AG09319 (cell line): ENCODE data around the gene CTTNBP2.

Source experiments
- DNase-seq: peaks from one replicate; pipeline ENCODE4 v3.0.0-alpha.2; 2010; ENCODE audit warnings: low read depth; ENCODE audit errors: extremely low read depth
- TF ChIP-seq, protein P1 (sequence below): IDR thresholded peaks from 2 replicates; pipeline ENCODE4 v1.5.1; 2011; ENCODE audit warnings: low read depth, mild to moderate bottlenecking, inconsistent platforms, low read length, moderate library complexity

Gene CTTNBP2

DNA sequence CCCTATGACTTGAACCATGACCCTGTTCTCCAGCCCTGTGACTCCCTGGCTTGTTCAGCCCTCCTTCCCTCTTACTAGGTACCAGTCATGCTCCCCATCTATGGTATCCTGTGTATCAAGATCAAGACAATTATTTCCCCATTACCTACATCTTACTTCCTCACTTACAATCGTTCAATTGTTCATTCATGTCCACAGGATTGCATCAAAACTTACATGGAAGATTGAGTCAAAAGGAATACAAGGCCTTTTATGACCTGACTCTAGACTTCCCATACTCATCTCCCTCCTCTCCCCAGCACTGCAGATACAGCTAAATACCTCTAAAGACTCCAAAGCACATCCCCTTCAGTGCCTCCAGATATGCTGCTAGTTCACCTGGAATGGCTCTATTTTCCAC, 109.2 kb downstream of the CTTNBP2 start:
- DNase-seq, result no peak
- TF ChIP-seq, protein P1, sequence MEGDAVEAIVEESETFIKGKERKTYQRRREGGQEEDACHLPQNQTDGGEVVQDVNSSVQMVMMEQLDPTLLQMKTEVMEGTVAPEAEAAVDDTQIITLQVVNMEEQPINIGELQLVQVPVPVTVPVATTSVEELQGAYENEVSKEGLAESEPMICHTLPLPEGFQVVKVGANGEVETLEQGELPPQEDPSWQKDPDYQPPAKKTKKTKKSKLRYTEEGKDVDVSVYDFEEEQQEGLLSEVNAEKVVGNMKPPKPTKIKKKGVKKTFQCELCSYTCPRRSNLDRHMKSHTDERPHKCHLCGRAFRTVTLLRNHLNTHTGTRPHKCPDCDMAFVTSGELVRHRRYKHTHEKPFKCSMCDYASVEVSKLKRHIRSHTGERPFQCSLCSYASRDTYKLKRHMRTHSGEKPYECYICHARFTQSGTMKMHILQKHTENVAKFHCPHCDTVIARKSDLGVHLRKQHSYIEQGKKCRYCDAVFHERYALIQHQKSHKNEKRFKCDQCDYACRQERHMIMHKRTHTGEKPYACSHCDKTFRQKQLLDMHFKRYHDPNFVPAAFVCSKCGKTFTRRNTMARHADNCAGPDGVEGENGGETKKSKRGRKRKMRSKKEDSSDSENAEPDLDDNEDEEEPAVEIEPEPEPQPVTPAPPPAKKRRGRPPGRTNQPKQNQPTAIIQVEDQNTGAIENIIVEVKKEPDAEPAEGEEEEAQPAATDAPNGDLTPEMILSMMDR, result no peak

DNA sequence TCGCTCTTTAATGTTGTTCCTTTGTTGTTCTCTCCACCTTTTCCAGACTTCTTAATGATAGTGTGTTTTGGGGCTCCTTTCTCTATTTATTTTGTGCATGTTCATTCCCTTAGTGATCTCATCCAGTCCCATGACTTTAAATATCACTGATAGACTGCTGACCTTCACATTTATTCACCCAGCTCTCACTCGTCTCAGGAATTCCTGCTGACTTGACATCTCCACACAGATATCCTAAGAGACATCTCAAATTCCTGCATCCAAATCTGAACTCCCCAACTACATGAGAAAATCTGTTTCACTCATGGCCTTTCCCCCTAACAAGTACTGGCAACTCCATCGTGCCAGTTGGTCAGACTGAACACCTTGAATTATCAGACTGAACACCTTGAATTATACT, 111.2 kb downstream of the CTTNBP2 start:
- DNase-seq, result no peak
- TF ChIP-seq, protein P1, result no peak

DNA sequence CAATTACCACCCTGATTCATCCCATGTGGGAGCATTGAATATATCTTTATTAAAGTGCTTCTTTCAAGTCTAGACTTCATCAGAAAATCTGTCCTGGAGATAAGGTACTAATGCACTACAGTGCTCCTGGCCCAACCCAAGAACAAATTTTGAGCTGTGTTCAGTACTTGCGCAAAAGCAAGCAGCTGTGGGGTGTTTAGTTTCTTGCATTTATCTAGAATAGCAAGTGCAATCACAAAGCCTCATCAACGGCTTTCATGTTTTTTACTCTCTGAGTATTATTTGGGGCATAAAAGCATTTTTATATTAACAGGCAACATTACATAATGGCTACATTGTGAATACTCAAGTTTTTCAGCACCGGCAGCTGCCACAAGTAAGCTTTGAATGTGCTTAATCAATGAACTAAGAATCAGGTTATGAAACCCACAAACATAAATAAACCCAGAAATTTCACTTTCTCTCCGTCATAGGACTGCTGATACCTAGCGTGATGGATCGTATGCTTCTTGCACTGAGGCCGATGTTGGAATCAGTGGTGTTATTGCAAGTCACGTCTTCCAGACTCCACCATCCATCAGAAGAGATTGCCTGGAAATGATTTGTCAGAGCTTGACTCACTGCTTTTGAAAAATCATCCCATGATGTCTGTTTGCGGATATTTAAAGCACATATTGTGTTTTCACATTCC, 113.1 kb downstream of the CTTNBP2 start:
- TF ChIP-seq, protein P1, result no peak
- DNase-seq, result no peak

DNA sequence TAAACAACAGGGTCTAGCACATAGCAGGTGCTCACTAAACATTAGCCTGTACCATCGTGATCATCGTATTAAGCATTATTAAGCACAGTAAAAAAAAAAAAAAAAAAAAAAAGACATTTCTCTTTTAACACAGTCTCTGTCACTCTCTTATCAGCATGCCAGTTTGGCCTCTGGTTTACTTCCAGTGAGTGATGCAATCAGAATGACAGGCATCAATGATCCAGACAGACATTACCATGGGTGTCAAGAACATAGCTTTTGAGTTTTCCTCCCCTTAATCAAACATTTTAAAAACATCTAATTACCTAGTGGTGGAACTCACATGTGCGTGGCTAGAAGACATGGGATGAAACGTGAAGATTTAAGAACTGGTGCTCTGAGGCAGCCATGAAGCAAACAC, 115.8 kb downstream of the CTTNBP2 start:
- DNase-seq, result no peak
- TF ChIP-seq, protein P1, result no peak

DNA sequence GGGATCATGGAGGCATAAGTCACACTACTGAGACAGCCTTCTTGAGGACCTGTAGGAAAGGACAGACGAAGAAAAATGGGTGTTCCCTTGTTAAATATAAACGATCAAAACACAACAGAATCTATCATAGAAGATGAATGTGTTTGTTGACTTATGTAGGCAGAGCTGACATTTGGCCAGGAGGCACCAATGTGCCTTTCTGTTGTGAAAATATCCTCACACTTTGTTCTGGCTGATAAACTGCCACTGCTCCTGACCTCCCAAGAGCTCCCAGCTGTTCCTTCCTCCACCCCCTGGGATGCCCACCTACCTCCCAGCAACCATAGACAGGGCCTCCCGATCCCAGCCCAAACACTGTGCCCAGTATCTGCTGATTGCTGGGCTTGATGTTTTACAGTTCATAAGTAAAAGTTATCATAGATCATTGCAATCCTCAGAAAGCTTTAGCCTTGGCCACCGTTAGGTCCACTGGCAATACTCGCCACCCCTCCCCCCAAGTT, 116.6 kb downstream of the CTTNBP2 start:
- no peak for DNase-seq
- TF ChIP-seq, protein P1, result no peak

DNA sequence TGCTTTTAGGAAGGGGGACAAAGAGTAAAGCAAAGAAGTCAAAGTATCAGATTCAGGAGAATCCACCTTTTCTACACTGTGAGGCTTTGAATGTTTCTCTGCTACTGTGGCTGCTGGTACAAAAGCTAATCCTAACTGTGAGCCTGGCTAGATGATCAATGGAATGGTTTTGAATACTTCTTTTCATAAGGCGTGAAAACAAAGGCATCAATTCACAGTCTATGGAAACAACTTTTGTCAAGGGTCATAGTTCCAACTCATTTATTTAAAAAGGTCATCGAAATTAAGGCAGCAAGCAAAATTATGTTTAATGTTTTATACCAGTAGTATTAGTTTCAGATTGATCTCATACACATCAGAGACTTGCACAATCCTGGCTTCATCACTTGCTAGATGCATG, 118.1 kb downstream of the CTTNBP2 start:
- TF ChIP-seq, protein P1, result no peak
- DNase-seq, result no peak

DNA sequence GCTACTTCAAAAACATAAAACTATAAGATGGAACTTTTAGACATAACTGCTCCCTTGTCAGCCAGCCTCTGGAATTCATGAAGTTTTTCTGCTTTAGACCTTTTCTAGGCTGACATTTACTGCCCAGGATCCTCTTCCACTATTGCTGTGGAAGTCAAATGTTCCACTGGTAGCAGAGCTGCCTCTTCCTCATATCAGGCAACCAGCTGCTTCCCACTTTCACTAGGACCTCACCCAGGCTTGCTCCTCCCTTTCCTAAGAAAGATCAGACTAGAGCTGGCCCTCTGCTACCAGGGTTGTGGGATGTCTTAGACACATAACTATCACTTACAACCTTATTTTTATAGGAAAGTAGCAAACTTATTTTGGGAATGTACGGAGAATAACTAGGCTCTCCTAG, 121.5 kb downstream of the CTTNBP2 start:
- no peak for DNase-seq
- TF ChIP-seq, protein P1, result no peak
